HCT116 (cell line): ENCODE measurements around the gene UBE2H.

Source experiments
- CEBPB ChIP-seq: IDR thresholded peaks from 2 replicates; pipeline ENCODE4 v1.6.1; 2012; ENCODE audit warnings: low read depth
- EGR1 ChIP-seq: IDR thresholded peaks from 2 replicates; pipeline ENCODE4 v1.6.1; 2012; ENCODE audit warnings: low read depth
- ELF1 ChIP-seq: IDR thresholded peaks from 2 replicates; pipeline ENCODE4 v1.6.1; 2012; ENCODE audit warnings: low read depth, borderline replicate concordance
- POLR2AphosphoS5 ChIP-seq: IDR thresholded peaks from 2 replicates; pipeline ENCODE4 v1.6.1; 2011; ENCODE audit warnings: mild to moderate bottlenecking, low read depth, low read length, moderate library complexity
- RAD21 ChIP-seq: IDR thresholded peaks from 2 replicates; pipeline ENCODE4 v1.6.1; 2012; ENCODE audit warnings: low read depth, mild to moderate bottlenecking
- SP1 ChIP-seq: IDR thresholded peaks from 2 replicates; pipeline ENCODE4 v1.6.1; 2012; ENCODE audit warnings: low read depth
- SRF ChIP-seq: IDR thresholded peaks from 2 replicates; pipeline ENCODE4 v1.6.1; 2012; ENCODE audit warnings: low read depth
- TF ChIP-seq, protein P1 (sequence below): IDR thresholded peaks from 2 replicates; pipeline ENCODE4 v1.6.1; 2012
- TF ChIP-seq, protein P2 (sequence below), 3 experiments: fragments of 200-600 bp in 1 of 3; sonication (generic) in 1 of 3; IDR thresholded peaks in 2 of 3; conservative IDR thresholded peaks in 1 of 3; 2 replicates each; pipeline ENCODE4 v1.5.1; 2012 to 2017; ENCODE audit warnings: low read depth in 2 of 3, low read length in 2 of 3, antibody characterized with exemption in 1 of 3, borderline replicate concordance in 1 of 3, control low read depth in 1 of 3, mild to moderate bottlenecking in 1 of 3, mixed read lengths in 1 of 3, mixed run types in 1 of 3, moderate library complexity in 1 of 3; ENCODE audit not compliant: insufficient read depth in 1 of 3
- TF ChIP-seq, protein P3 (sequence below): IDR thresholded peaks from 2 replicates; pipeline ENCODE4 v1.6.1; 2012; ENCODE audit warnings: low read depth

DNA sequence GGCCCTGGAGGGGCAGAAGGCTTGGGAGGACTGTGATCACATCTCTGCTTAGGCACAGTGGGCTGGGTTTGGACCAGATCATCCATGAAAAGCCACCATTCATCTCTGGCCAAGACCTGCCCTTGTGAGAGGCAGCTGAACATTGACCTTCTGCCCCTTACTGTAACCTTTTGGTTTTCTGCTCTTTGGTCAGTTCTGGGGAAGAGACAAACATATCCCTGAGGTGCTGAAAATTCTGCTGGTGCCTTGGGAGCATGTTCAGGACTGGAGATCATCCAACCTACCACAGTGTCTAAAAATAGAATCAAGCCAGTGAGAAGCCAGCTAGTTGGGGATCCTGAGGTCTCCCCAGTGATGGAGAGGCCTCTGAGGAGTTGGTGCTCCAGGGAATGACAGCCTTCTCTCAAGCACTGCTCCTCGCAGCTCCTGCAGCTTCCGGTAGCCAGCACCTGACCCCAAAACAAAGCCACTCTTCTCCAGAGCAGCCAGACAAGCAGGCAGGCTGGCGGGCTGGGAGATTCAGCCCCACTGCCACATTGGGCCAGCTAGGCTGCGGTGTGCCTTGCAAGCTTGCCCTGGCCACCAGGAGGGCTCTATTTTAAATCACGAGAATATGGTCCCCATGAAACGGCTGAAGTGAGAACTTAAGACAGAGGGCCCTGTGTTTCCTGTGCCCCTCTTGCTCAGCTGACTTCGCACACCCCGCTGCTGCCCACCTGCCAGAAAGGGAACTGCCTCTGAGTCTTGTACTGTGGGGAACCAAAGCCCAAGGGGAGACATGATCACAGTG is 37.8 kb upstream of the UBE2H start:
- TF ChIP-seq, protein P1, sequence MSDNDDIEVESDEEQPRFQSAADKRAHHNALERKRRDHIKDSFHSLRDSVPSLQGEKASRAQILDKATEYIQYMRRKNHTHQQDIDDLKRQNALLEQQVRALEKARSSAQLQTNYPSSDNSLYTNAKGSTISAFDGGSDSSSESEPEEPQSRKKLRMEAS: no peak
- TF ChIP-seq, protein P2, sequence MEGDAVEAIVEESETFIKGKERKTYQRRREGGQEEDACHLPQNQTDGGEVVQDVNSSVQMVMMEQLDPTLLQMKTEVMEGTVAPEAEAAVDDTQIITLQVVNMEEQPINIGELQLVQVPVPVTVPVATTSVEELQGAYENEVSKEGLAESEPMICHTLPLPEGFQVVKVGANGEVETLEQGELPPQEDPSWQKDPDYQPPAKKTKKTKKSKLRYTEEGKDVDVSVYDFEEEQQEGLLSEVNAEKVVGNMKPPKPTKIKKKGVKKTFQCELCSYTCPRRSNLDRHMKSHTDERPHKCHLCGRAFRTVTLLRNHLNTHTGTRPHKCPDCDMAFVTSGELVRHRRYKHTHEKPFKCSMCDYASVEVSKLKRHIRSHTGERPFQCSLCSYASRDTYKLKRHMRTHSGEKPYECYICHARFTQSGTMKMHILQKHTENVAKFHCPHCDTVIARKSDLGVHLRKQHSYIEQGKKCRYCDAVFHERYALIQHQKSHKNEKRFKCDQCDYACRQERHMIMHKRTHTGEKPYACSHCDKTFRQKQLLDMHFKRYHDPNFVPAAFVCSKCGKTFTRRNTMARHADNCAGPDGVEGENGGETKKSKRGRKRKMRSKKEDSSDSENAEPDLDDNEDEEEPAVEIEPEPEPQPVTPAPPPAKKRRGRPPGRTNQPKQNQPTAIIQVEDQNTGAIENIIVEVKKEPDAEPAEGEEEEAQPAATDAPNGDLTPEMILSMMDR (IDR thresholded peaks at IDR 0.05 in 2 of 3, conservative IDR thresholded peaks at IDR 0.05 in 1 of 3; ENCODE audit: borderline replicate concordance in 1 of 3, insufficient read depth in 1 of 3, low read depth in 2 of 3, low read length in 2 of 3): no peak
- TF ChIP-seq EGR1 (no peak), RAD21 (no peak), CEBPB (no peak), SP1 (no peak), POLR2AphosphoS5 (no peak), SRF (no peak), ELF1 (no peak)
- TF ChIP-seq, protein P3, sequence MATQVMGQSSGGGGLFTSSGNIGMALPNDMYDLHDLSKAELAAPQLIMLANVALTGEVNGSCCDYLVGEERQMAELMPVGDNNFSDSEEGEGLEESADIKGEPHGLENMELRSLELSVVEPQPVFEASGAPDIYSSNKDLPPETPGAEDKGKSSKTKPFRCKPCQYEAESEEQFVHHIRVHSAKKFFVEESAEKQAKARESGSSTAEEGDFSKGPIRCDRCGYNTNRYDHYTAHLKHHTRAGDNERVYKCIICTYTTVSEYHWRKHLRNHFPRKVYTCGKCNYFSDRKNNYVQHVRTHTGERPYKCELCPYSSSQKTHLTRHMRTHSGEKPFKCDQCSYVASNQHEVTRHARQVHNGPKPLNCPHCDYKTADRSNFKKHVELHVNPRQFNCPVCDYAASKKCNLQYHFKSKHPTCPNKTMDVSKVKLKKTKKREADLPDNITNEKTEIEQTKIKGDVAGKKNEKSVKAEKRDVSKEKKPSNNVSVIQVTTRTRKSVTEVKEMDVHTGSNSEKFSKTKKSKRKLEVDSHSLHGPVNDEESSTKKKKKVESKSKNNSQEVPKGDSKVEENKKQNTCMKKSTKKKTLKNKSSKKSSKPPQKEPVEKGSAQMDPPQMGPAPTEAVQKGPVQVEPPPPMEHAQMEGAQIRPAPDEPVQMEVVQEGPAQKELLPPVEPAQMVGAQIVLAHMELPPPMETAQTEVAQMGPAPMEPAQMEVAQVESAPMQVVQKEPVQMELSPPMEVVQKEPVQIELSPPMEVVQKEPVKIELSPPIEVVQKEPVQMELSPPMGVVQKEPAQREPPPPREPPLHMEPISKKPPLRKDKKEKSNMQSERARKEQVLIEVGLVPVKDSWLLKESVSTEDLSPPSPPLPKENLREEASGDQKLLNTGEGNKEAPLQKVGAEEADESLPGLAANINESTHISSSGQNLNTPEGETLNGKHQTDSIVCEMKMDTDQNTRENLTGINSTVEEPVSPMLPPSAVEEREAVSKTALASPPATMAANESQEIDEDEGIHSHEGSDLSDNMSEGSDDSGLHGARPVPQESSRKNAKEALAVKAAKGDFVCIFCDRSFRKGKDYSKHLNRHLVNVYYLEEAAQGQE: no peak
